ENCODE data around the gene SIGLEC11.
A peak's percentile ranks its signal among the peaks of the same experiment; 100 is the strongest.

Gene SIGLEC11

DNA sequence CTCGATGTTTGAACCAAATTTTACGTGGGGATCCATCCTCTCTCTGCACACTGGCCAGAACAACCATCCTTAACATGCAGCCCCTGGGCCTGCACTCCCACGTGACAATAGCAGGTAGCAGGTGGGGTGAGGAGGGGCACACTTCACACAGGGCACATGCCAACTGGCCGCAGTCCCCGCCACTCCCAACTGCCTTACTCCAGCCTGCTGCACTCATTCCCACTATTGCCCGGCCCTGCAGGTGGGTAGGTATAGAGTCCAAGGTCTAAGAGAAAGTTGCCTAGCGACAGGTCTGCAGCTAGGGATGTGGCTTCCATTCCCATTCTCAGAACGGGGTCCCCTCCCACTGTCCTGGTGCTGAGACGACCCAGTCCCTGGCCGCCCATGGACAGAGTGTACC lies 46.2 kb upstream of the SIGLEC11 start:
- TF ChIP-seq TCF4 (CRISPR knock-in tag; IDR thresholded peaks at IDR 0.05; ENCODE audit: borderline replicate concordance) (no peak), ZNF70 (CRISPR knock-in tag; IDR thresholded peaks at IDR 0.05) (no peak), ZNF8 (CRISPR knock-in tag; IDR thresholded peaks at IDR 0.05) (no peak)
- TF ChIP-seq, protein P1, sequence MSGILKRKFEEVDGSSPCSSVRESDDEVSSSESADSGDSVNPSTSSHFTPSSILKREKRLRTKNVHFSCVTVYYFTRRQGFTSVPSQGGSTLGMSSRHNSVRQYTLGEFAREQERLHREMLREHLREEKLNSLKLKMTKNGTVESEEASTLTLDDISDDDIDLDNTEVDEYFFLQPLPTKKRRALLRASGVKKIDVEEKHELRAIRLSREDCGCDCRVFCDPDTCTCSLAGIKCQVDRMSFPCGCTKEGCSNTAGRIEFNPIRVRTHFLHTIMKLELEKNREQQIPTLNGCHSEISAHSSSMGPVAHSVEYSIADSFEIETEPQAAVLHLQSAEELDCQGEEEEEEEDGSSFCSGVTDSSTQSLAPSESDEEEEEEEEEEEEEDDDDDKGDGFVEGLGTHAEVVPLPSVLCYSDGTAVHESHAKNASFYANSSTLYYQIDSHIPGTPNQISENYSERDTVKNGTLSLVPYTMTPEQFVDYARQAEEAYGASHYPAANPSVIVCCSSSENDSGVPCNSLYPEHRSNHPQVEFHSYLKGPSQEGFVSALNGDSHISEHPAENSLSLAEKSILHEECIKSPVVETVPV (CRISPR knock-in tag; IDR thresholded peaks at IDR 0.05), result no peak
- ATAC-seq, result no peak

DNA sequence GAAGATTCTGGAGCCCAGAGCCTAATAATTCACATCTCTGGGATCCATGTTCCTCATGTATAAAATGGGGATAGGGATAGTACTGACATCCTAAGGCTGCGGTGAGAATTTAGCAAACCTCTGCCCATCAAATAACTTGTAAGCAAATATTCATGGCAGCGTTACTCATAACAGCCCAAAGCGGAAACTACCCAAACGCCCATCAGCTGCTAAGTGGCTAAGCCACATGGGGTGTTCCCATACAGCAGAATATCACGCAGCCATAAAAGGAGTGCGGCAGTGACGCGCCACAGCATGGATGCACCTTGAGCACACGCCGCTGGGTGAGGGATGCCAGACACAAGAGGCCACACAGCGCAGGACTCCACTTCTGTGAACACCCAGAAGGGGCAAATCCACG lies 44.5 kb upstream of the SIGLEC11 start:
- TF ChIP-seq, protein P2, sequence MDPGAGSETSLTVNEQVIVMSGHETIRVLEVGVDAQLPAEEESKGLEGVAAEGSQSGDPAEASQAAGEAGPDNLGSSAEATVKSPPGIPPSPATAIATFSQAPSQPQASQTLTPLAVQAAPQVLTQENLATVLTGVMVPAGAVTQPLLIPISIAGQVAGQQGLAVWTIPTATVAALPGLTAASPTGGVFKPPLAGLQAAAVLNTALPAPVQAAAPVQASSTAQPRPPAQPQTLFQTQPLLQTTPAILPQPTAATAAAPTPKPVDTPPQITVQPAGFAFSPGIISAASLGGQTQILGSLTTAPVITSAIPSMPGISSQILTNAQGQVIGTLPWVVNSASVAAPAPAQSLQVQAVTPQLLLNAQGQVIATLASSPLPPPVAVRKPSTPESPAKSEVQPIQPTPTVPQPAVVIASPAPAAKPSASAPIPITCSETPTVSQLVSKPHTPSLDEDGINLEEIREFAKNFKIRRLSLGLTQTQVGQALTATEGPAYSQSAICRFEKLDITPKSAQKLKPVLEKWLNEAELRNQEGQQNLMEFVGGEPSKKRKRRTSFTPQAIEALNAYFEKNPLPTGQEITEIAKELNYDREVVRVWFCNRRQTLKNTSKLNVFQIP (CRISPR knock-in tag; IDR thresholded peaks at IDR 0.05; ENCODE audit: borderline replicate concordance, low read depth), result no peak
- TF ChIP-seq, protein P3, sequence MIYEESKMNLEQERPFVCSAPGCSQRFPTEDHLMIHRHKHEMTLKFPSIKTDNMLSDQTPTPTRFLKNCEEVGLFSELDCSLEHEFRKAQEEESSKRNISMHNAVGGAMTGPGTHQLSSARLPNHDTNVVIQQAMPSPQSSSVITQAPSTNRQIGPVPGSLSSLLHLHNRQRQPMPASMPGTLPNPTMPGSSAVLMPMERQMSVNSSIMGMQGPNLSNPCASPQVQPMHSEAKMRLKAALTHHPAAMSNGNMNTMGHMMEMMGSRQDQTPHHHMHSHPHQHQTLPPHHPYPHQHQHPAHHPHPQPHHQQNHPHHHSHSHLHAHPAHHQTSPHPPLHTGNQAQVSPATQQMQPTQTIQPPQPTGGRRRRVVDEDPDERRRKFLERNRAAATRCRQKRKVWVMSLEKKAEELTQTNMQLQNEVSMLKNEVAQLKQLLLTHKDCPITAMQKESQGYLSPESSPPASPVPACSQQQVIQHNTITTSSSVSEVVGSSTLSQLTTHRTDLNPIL (CRISPR knock-in tag; IDR thresholded peaks at IDR 0.05; ENCODE audit: low read depth), result no peak
- TF ChIP-seq GLIS3 (CRISPR knock-in tag; IDR thresholded peaks at IDR 0.05) (no peak), ISL1 (CRISPR knock-in tag; IDR thresholded peaks at IDR 0.05) (no peak), ARNTL (CRISPR knock-in tag; IDR thresholded peaks at IDR 0.05; ENCODE audit: borderline replicate concordance, low read depth) (no peak), ZNF70 (CRISPR knock-in tag; IDR thresholded peaks at IDR 0.05) (no peak), OSR1 (CRISPR knock-in tag; IDR thresholded peaks at IDR 0.05) (no peak), ZC3H10 (CRISPR knock-in tag; IDR thresholded peaks at IDR 0.05) (no peak), TCF4 (CRISPR knock-in tag; IDR thresholded peaks at IDR 0.05; ENCODE audit: borderline replicate concordance) (no peak), PPARA (CRISPR knock-in tag; IDR thresholded peaks at IDR 0.05; ENCODE audit: borderline replicate concordance) (no peak)
- TF ChIP-seq, protein P1 (CRISPR knock-in tag; IDR thresholded peaks at IDR 0.05), result no peak
- TF ChIP-seq, protein P4, sequence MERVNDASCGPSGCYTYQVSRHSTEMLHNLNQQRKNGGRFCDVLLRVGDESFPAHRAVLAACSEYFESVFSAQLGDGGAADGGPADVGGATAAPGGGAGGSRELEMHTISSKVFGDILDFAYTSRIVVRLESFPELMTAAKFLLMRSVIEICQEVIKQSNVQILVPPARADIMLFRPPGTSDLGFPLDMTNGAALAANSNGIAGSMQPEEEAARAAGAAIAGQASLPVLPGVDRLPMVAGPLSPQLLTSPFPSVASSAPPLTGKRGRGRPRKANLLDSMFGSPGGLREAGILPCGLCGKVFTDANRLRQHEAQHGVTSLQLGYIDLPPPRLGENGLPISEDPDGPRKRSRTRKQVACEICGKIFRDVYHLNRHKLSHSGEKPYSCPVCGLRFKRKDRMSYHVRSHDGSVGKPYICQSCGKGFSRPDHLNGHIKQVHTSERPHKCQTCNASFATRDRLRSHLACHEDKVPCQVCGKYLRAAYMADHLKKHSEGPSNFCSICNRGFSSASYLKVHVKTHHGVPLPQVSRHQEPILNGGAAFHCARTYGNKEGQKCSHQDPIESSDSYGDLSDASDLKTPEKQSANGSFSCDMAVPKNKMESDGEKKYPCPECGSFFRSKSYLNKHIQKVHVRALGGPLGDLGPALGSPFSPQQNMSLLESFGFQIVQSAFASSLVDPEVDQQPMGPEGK (CRISPR knock-in tag; IDR thresholded peaks at IDR 0.05; ENCODE audit: borderline replicate concordance), result no peak
- no peak for ATAC-seq

DNA sequence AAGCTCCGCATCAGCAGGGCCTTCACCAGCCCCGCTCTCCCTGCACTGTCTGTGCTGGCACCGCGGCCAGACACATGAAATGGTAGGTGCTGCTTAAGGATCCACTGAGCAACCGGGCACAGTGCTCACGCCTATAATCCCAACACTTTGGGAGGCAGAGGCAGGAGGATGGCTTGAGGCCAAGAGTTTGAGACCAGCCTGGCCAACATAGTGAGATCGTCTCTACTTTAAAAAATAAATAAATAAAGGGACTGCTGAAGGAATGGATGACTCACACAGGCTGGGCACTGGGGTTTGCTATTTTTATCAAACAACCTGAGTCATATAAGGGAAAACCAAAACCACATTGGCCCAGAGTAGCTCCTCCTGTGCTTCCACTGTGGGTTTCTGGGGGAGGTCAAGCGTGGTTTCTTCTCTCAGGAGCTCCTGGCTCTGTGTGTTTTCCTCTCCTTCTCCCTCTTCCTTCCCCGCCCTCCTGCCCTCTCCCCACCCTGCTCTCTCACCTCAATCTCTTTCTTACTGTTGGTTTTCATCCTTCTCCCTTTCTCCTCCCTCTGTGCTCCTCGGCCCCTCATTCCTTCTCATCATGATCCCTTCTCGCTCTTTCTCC lies 42.9 kb upstream of the SIGLEC11 start:
- peak; percentile 97 for ATAC-seq

More for the DNA sequence above, 42.9 kb upstream of the SIGLEC11 start:
- no peak for TF ChIP-seq ZNF565 (CRISPR knock-in tag; conservative IDR thresholded peaks at IDR 0.05; ENCODE audit: low read depth)
- TF ChIP-seq CSDC2 (CRISPR knock-in tag; IDR thresholded peaks at IDR 0.05), result no peak
- no peak for TF ChIP-seq RARB (CRISPR knock-in tag; IDR thresholded peaks at IDR 0.05)
- no peak for TF ChIP-seq TCF4 (CRISPR knock-in tag; IDR thresholded peaks at IDR 0.05; ENCODE audit: borderline replicate concordance)
- TF ChIP-seq ESRRG (CRISPR knock-in tag; IDR thresholded peaks at IDR 0.05), result no peak
- TF ChIP-seq, protein P1 (CRISPR knock-in tag; IDR thresholded peaks at IDR 0.05), result no peak
- TF ChIP-seq SNAI2 (CRISPR knock-in tag; IDR thresholded peaks at IDR 0.05), result no peak
- TF ChIP-seq, protein P4 (CRISPR knock-in tag; IDR thresholded peaks at IDR 0.05; ENCODE audit: borderline replicate concordance), result no peak
- no peak for TF ChIP-seq GLIS3 (CRISPR knock-in tag; IDR thresholded peaks at IDR 0.05)
- no peak for TF ChIP-seq ARNTL (CRISPR knock-in tag; IDR thresholded peaks at IDR 0.05; ENCODE audit: borderline replicate concordance, low read depth)
- TF ChIP-seq, protein P5, sequence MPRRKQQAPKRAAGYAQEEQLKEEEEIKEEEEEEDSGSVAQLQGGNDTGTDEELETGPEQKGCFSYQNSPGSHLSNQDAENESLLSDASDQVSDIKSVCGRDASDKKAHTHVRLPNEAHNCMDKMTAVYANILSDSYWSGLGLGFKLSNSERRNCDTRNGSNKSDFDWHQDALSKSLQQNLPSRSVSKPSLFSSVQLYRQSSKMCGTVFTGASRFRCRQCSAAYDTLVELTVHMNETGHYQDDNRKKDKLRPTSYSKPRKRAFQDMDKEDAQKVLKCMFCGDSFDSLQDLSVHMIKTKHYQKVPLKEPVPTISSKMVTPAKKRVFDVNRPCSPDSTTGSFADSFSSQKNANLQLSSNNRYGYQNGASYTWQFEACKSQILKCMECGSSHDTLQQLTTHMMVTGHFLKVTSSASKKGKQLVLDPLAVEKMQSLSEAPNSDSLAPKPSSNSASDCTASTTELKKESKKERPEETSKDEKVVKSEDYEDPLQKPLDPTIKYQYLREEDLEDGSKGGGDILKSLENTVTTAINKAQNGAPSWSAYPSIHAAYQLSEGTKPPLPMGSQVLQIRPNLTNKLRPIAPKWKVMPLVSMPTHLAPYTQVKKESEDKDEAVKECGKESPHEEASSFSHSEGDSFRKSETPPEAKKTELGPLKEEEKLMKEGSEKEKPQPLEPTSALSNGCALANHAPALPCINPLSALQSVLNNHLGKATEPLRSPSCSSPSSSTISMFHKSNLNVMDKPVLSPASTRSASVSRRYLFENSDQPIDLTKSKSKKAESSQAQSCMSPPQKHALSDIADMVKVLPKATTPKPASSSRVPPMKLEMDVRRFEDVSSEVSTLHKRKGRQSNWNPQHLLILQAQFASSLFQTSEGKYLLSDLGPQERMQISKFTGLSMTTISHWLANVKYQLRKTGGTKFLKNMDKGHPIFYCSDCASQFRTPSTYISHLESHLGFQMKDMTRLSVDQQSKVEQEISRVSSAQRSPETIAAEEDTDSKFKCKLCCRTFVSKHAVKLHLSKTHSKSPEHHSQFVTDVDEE (CRISPR knock-in tag; IDR thresholded peaks at IDR 0.05), result no peak
